GM18507 (cell line): ENCODE measurements around the gene MSI2.
A peak's percentile ranks its signal among the peaks of the same experiment; 100 is the strongest.

ENCODE experiments used
- DNase-seq: peaks from one replicate; pipeline ENCODE4 v3.0.0; 2011; ENCODE audit warnings: low read depth; ENCODE audit not compliant: insufficient read length; ENCODE audit errors: extremely low spot score
- FAIRE-seq: peaks from 2 replicates; lab custom pipeline; 2011; peaks lifted over from hg19 to GRCh38; lab: Jason Lieb, UNC

MSI2 gene

GRCh38 chr17:57266902-57267311 lies 10.6 kb downstream of the MSI2 start:
- DNase-seq (no peak), FAIRE-seq (no peak)

DNA sequence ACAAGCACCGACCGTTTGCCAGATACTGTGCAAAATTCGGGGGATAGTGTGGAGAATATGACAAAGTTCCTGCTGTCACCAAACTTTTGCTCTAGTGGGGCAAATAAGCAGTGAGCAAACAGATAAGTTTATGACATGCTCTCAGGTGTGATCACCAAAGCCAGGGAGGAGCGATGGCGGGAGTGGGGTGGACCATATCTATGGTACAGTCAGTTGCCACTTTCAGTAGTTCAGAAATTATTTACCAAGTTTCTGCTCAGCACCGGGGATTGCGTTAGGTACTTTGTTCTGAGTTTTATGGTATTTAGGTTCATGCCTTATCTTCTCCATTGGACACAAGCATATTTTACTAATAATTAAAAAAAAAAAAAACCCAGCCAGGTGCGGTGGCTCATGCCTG lies 11.9 kb downstream of the MSI2 start:
- FAIRE-seq (no peak), DNase-seq (no peak)

GRCh38 chr17:57269052-57269451 lies 12.7 kb downstream of the MSI2 start:
- DNase-seq (no peak), FAIRE-seq (no peak)

DNA sequence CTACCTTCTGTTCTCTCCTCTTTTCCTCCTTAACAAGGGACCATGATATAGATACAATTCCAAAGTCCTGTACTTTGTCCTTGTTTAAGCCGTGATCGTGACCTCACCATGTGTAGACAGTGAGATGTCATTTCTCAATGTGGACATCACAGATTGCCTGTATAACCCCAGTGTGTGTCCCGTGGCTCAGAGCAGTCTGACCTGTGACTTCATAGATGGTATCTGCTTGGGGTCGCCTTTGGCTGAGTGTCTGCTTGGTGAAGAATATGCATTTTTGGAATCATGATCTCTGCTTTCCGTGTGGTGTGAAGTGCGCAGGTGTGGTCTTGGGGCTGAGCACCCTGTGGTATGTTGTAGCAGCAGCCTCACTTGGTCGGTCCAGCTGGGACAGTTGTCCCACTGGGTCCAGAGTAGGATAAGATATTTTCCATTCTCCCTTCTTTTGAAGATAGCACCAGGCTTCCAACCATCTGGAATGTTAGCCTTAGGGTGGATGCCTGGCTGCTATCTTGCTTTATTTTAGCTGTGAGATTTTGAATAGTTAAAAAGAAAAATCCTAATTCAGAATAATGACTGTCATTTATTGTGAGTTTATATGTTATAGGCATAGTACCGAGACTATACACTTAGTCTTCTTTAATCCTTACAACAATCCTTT lies 13.4 kb downstream of the MSI2 start:
- no peak for DNase-seq
- no peak for FAIRE-seq

DNA sequence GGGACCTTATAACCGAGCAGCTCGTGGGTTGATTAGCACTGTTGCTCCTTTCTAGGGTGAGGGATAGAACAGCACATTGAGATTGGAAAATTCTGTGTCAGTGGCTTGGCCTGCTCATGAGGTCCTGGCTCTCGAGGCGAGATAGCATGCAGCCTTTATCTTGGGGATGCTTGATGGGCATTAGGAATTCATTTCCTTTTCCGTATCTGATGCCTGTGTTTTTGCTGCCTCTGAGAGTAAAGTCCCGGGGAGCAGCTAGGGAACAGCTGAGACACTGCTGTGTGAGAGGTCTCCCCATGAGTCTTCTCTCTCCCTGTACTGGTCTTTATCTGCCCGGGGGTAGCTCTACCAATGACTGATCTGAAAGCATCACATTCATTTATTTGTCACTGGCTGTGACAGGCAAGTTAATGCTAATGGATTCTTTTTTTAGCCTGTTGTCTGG lies 14.5 kb downstream of the MSI2 start:
- FAIRE-seq = no peak
- DNase-seq = no peak

DNA sequence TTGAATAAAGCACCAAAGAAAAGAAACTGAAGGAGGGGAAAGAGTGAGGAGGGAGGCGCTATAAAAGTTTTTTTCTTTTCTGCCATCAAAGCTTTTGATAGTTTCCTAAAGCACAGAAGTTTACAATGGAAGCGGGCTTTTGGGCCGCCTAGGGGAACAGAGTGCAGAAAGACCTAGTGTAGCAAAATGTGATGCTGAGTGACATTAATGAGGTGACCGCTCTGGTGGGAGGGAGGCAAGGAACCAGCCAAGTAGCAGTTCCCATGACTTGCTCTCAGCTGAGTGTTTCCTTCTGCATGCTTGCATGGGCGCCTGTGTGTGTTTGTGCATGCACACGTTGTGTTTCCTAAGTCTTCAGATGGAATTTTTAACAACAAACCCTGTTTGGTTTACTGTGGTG lies 15.5 kb downstream of the MSI2 start:
- DNase-seq = no peak
- FAIRE-seq = no peak

DNA sequence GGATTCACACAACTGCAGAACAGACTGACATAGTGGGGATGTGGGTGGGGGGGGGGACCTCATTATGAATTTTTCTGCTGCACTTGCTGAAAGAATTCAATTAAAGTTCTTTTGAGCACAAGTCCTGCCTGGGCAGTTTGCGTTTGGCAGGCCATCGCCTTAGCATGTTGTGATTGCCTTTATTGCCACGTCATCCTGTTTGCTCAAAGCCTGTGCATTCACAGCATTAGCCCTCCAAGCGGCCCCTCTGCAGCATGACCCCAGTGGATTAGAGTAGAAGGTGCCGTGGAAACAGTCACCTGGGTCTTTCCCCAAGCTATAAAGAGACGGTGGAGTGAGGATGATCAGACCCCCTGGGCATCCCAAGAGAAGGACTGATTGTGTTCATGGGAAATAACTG lies 17.2 kb downstream of the MSI2 start:
- FAIRE-seq = no peak
- no peak for DNase-seq

DNA sequence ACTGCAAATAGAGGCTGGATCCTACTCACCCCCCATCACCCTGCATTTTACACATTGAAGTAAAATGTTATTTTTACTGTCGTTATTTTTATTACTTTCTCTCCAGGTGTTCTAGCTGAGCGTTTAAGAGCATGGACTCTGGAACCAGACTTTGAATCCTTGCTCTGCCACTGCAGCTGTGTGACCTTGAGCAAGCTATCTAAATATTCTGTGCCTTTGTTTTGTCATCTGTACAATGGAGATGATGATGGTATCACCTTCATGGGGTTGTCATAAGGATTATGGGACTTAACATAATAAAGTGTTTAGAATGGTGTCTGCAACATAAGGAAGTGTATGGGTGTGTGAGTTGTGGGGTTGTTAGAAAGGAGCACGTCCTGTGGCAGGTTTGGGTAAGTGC lies 17.8 kb downstream of the MSI2 start:
- DNase-seq (no peak), FAIRE-seq (no peak)

DNA sequence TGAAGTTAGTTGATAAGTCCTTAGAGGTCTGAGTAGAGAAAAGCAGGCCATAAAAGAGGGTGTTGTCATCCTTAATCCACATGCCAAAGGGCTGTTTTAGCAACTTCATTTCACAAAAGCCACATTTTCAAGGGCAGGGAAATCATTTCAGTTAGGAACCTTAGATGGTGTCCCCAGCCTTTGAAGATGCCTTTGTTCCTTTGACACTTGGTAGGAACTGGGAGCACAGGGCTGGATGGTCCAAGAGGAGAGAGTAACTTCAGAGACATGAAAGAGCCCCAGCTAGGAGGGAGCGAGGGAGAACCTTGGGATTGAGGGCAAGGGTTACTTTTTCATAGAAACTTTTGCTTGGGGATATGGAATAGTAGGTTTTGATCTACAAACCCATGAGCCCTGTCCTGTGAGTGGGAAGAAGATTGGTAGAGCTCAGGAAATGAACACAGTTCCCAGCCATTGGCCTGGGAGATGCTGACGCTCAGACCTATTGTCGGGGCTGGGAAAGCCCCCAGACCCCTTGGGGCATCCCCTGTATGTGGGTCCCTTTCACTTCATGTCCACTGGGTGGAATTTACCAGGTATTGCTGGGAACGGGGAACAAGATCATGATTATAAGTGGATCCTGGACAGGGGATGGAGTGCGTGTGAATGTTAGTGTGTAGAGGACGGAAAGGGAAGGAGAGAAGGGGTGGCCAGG lies 18.9 kb downstream of the MSI2 start:
- no peak for FAIRE-seq
- DNase-seq = no peak

DNA sequence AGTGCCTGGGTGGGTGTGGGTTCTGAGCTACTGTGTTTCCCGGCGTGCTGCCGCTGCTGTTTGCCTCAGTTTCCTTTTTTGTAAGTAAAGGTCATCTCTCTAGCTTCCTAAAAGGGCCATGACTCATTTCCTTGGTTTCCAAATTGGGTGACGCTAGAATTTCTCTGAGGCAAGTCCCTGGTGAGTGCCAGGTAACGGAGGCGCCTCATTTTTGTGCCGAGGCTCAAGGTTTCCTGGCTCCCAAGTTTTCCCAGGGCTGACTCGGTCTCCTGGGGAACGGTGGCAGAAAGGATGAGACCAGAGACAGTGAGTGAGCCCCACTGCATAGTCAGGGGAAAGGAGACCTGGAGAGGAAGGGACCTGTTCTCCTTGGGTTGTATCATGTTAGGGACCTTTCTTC lies 20.3 kb downstream of the MSI2 start:
- no peak for FAIRE-seq
- DNase-seq = no peak

DNA sequence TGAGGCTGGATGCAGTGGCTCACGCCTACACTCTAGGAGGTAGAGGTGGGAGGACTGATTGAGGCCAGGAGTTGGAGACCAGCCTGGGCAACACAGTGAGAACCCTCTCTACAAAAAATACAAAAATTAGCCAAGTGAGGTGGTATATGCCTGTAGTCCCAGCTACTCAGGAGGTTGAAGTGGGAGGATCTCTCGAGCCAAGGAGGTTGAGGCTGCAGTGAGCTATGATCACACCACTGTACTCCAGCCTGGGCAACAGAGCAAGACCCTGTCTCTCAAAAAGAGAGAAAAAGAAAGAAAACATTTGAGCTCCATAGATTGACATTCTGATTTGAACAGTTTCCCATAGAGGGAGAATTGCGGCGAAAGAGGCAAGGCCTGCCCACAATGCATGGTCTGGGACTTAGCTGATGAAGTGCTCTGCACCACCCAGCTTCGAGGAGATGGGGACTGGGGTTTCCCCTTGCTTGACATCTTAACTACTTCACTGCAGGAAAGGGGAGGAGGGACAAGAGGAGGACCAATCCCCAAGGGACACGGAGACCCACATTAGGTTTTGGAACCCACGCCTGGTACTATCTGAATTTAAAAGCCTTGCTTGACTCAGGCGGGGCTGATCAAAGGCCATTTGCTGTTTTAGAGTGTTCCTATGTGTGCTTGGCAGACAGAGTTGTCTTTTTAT lies 21.7 kb downstream of the MSI2 start:
- no peak for DNase-seq
- no peak for FAIRE-seq

DNA sequence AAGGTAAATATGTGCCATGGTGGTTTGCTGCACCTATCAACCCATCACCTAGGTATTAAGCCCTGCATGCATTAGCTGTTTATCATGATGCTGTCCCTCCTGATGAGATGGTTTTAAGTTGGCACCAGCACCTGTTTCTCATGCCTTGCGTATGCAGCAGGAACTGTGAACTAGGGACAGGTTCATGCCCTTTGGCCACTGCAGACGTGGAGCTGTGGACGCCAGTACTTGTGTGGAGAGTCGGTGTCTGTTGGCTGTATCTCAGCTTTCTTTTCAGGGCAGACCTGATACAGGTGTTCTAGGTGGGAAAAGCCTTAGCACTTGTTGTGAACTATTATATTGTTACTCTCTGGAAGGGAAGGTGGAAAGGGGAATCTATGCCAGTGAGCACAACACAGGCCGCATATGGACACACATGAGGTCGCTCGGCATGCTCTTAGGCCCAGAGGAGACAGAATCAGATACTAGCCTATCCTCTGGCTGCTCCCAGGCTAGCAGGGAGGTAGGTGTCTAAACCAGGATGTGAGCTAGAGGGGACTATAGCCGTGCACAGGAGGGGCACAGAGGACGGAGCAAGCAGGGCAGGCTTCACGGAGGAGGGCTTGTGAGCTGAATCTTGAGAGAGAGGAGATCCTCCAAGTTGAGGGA lies 22.5 kb downstream of the MSI2 start:
- FAIRE-seq = no peak
- no peak for DNase-seq

- FAIRE-seq (no peak), DNase-seq (no peak)
Measured at GRCh38 chr17:57279432-57279831, 23.1 kb downstream of the MSI2 start.

DNA sequence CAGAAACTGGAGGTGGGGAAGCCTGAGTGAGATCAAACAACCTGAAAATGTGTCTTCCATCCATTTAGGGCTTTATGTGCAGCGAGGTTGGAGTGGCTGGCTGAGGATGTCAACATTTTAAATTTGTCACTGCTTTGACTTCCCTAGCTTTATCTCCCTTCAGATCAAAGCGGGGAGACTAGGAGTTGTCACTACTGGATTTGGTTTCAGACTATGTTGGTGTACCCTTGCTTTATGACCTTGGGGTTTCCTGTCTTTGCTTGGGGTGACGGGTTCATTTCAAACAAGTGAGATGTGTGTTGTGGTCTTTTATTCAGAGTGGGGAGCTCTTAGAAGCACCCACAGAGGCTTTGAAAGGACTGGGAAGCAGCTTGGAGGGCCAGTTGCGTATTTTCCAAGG lies 25.6 kb downstream of the MSI2 start:
- no peak for FAIRE-seq

DNA sequence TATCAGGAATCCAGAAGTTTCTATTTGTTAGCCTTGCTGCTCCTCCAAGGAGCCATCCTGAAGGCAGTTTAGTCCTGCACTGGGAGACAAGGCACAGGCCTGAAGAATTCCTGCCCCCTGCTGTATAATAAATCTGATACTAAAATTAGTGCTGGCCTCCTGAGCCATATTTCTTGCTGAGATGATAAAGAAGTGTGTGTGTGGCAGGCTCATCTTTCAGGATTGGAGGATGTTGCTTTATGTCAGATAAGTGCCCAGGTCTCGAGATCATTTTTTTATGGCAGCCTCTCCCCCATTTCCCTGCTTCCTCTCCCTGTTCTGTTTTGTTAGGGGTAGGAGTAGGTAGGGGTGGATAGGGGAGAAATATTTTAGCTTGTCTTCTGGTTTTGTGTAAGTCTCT lies 26.0 kb downstream of the MSI2 start:
- FAIRE-seq = no peak
- no peak for DNase-seq

More for the DNA sequence above, 25.6 kb downstream of the MSI2 start:
- DNase-seq = no peak

DNA sequence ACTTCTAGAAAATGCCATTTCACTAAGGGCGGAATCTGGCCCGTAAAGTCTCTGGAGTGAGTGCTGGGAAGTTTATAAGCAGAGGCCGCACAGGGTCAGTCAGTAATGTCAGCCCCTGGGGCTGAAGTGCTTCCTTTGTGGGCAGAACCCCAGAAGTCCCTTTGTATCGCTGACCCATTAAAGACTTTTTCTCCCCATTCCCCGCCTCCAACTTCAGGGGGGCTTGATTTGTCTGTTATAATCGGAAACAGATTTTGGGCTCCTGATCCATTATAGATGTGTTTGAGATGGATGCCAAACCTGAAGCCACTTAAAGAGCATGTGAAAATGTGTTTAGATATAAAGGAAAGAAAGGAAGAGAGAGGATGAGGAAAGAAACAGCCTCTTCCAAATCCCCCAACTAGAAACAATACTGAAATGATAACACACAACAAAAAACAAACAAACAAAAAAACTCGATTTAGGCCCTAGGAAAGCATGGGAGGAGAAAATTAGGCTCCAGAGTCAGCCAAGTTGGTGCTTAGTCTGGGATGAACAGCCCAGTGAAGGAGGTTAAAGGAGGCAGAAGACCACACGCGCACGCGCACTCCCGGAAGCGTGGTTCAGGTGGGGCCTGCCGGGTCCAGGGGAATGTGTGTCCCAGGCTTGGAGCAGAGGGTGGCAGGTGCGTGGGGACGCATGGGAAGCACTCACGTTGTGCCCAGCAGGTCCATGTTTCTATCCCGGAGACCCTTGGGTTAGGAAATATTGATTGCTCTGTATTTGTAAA lies 27.1 kb downstream of the MSI2 start:
- DNase-seq = no peak
- no peak for FAIRE-seq

- FAIRE-seq (no peak), DNase-seq (no peak)
Measured at GRCh38 chr17:57284583-57284982, 28.3 kb downstream of the MSI2 start.

DNA sequence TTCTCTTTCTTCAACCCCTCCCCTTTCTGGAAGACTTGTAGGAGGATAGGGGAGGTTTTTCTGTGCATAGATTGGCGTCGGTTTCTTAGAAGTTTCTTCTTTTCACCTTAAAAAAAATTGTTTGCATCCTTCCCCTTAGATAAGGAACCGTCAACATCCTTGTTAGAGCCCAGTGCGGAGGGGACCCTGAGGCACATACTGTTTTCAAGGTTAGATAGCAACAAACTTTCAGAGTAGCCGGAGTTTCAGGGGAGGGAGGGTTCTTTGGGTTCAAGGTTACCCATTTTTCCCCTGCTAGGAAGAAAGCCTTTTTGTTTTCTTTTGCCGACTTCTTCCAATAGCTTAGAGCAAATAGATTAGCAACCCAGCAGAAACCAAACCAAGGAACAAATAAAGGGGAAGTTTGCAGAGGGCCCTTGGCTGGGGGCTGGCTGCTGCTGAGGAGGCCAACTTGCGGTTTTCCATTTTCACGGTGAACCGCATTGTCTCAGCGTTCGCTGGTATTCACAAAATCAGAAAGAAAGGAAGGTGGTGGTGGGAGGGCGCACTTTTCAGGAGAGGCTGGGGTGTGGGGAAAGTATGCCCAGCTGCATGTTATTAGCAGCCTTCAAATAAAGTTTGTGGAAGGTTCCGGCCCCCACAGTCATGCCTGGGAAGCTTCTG lies 28.8 kb downstream of the MSI2 start:
- FAIRE-seq = peak; percentile 63
- no peak for DNase-seq

GRCh38 chr17:57285701-57286100 lies 29.4 kb downstream of the MSI2 start:
- DNase-seq = no peak
- no peak for FAIRE-seq
